Fibroblast of lung (primary cell): Measurements from ENCODE around the gene GRAMD1A.

Source experiments
- EZH2 ChIP-seq: IDR thresholded peaks from 2 replicates; pipeline ENCODE4 v1.5.1; 2012; ENCODE audit warnings: low read length, control low read depth, mild to moderate bottlenecking; ENCODE audit errors: missing control alignments
- TF ChIP-seq, protein P1 (sequence below), 2 donors: IDR thresholded peaks in 1 of 2; conservative IDR thresholded peaks in 1 of 2; 1 replicate in 1 of 2; 2 replicates in 1 of 2; pipeline ENCODE4 v1.5.1; 2011 to 2012; ENCODE audit warnings: low read length in 2 of 2, control low read depth in 1 of 2, inconsistent platforms in 1 of 2, low read depth in 1 of 2, mild to moderate bottlenecking in 1 of 2

DNA sequence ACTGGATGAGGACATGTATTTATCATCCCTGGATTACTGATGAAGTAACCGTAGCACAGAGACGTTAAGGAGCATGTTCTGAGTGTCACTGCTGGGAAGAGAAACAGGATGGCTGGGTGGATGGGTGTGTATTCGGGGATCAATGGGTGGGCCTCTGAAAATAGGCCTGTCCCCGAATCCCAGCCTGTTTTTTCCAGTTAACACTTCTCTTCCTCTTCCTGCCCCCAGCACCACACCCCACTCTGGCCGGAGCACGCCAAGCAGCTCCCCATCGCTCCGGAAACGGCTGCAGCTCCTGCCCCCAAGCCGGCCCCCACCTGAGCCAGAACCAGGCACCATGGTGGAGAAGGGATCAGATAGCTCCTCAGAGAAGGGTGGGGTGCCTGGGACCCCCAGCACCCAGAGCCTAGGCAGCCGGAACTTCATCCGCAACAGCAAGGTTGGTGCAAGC, 8.8 kb downstream of the GRAMD1A start:
- TF ChIP-seq, protein P1, sequence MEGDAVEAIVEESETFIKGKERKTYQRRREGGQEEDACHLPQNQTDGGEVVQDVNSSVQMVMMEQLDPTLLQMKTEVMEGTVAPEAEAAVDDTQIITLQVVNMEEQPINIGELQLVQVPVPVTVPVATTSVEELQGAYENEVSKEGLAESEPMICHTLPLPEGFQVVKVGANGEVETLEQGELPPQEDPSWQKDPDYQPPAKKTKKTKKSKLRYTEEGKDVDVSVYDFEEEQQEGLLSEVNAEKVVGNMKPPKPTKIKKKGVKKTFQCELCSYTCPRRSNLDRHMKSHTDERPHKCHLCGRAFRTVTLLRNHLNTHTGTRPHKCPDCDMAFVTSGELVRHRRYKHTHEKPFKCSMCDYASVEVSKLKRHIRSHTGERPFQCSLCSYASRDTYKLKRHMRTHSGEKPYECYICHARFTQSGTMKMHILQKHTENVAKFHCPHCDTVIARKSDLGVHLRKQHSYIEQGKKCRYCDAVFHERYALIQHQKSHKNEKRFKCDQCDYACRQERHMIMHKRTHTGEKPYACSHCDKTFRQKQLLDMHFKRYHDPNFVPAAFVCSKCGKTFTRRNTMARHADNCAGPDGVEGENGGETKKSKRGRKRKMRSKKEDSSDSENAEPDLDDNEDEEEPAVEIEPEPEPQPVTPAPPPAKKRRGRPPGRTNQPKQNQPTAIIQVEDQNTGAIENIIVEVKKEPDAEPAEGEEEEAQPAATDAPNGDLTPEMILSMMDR (conservative IDR thresholded peaks at IDR 0.05 in 1 of 2, IDR thresholded peaks at IDR 0.05 in 1 of 2; ENCODE audit: low read depth in 1 of 2, low read length in 2 of 2) = no peak
- no peak for TF ChIP-seq EZH2
